ENCODE measurements around the gene SEL1L.

Gene SEL1L

DNA sequence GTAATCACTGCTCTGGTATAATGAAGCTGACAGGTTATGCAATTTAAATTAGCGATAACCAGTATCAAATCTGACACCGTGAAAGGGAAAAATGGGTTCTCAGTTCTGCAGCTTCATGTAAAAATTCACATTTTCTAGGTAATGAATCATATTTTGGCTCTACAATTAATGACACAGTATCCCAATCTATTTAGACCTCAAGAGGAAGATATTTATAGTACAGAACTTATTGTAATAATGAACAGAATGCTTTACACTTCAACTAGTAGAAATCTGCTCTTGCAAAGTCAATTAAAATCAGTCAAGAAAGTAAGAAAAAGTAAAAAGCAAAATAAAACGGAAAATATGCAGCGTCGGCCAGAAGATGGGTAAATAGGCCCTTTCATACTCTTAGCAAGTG is 24.3 kb downstream of the SEL1L start:
- no peaks in the 10 kb centered on the region for H3K9me3 ChIP-seq (ENCODE audit: control insufficient read depth in 1 of 2, low read length in 2 of 2)
- H3K27ac ChIP-seq (ENCODE audit: low read length): no peak overlapping the region
- peaks cover 15 to 31% of the 10 kb centered on the region in 2 donors for H3K36me3 ChIP-seq (ENCODE audit: control insufficient read depth in 1 of 2, insufficient read depth in 2 of 2, low read length in 2 of 2)
- H3K27me3 ChIP-seq (ENCODE audit: low read depth, low read length): no peaks in the 10 kb centered on the region
- H3K4me3 ChIP-seq (ENCODE audit: low read depth in 1 of 2, low read length in 2 of 2): no peak overlapping the region
- peaks cover 0 to 25% of the 10 kb centered on the region in 2 donors for H3K4me1 ChIP-seq (ENCODE audit: control insufficient read depth in 1 of 2, insufficient read depth in 2 of 2, low read length in 2 of 2)

DNA sequence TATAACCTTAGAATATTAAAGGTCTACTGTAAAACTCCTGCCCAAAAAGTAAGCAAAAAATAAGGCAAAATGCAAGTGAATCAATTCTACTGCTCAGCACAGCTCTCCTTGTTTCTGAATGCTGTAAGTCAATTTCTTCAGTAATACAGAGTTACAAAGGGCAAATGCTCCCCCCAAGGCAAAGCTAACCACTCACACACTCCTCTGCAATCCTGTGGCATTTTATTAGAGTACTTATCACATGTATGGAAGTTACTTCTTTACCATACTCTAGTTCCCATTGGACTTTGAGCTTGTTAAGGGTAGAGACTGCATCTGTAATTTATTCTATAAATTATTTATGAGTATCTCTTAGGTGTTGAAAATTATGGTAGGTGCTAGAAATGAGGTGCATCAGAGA is 27.2 kb downstream of the SEL1L start:
- Histone ChIP-seq H3K4me1 (ENCODE audit: control insufficient read depth in 1 of 2, insufficient read depth in 2 of 2, low read length in 2 of 2) (peaks cover 0 to 22% of the 10 kb centered on the region in 2 donors), H3K4me3 (ENCODE audit: low read depth in 1 of 2, low read length in 2 of 2) (no peak overlapping the region), H3K36me3 (ENCODE audit: control insufficient read depth in 1 of 2, insufficient read depth in 2 of 2, low read length in 2 of 2) (peaks cover 31 to 42% of the 10 kb centered on the region in 2 donors), H3K9me3 (ENCODE audit: control insufficient read depth in 1 of 2, low read length in 2 of 2) (no peaks in the 10 kb centered on the region), H3K27me3 (ENCODE audit: low read depth, low read length) (no peaks in the 10 kb centered on the region), H3K27ac (ENCODE audit: low read length) (no peak overlapping the region)

DNA sequence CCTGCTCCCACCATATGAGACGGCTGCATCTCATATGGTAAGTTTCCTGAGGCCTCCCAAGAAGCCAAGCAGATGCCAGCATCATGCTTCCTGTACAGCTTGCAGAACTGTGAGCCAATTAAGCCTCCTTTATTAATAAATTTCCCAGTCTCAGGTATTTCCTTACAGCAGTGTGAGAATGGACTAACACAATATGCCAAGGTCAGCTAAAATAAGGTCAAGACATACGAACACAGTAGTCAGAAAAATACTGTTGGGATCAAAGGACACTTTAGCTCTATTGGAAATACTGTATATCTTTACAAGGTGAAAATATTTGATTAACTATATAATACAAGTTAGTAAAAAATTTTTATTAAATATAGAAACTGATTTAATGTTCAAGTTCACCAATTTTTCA is 28.8 kb downstream of the SEL1L start:
- Histone ChIP-seq H3K4me1 (ENCODE audit: control insufficient read depth in 1 of 2, insufficient read depth in 2 of 2, low read length in 2 of 2) (peaks cover 0 to 10% of the 10 kb centered on the region in 2 donors), H3K27me3 (ENCODE audit: low read depth, low read length) (no peaks in the 10 kb centered on the region), H3K9me3 (ENCODE audit: control insufficient read depth in 1 of 2, low read length in 2 of 2) (no peaks in the 10 kb centered on the region), H3K36me3 (ENCODE audit: control insufficient read depth in 1 of 2, insufficient read depth in 2 of 2, low read length in 2 of 2) (peaks cover 42 to 55% of the 10 kb centered on the region in 2 donors), H3K27ac (ENCODE audit: low read length) (no peak overlapping the region), H3K4me3 (ENCODE audit: low read depth in 1 of 2, low read length in 2 of 2) (no peak overlapping the region)

DNA sequence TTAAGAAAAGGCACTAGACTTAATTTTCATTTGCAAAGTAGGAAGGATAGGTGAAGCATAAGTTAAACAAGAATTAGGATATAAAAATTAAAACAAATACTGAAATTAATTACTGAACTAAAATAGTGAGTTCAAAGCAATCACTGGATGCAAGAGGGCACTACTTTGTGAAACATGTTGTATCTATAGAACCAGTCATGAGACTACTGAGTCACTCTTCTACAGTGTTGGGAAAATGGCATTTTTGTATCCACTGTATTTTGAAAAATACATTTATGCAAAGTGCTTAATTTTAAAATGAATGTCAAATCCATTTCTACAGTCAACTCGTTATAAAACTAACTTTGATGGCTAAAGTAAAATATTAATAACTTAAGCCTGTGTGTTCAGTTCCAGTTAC is 47.9 kb downstream of the SEL1L start:
- Histone ChIP-seq H3K4me3 (ENCODE audit: low read depth in 1 of 2, low read length in 2 of 2) (no peak overlapping the region), H3K27ac (ENCODE audit: low read length) (no peak overlapping the region), H3K4me1 (ENCODE audit: control insufficient read depth in 1 of 2, insufficient read depth in 2 of 2, low read length in 2 of 2) (no peaks in the 10 kb centered on the region), H3K9me3 (ENCODE audit: control insufficient read depth in 1 of 2, low read length in 2 of 2) (no peaks in the 10 kb centered on the region), H3K36me3 (ENCODE audit: control insufficient read depth in 1 of 2, insufficient read depth in 2 of 2, low read length in 2 of 2) (peaks cover 69 to 72% of the 10 kb centered on the region in 2 donors), H3K27me3 (ENCODE audit: low read depth, low read length) (no peaks in the 10 kb centered on the region)

DNA sequence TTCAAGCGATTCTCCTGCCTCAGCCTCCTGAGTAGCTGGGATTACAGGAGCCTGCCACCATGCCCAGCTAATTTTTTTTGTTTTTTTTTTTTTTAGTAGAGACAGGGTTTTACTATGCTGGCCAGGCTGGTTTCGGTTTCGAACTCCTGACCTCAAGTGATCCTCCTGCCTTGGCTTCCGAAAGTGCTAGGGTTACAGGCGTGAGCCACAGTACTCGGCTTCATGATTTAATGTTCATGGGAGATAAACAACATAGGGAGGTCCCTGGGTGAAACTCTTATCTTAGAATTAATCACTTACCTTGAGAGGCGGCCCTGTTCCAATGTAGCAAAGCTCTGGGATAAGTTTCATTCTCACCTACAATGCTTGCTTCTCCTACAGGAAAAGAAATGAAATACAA is 48.3 kb downstream of the SEL1L start:
- no peak overlapping the region for H3K27ac ChIP-seq (ENCODE audit: low read length)

DNA sequence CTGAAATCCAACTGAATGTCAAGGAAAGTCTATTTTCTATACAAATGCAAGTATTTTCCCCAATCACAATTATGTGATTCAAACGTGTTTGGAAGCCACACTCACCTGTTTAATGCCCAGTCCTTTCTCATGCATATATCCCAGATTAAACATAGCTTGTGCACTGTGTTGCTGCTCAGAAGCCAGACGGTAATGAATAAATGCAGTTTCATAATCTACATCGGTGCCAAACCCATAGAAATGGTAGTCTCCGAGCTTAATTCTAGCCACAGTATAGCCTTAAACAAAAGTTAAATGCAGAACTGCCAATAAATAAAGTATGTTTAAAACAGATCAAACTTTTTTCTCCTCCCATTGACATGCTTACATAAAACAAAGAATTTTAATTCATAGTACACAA is 49.5 kb downstream of the SEL1L start:
- Histone ChIP-seq H3K27me3 (ENCODE audit: low read depth, low read length) (no peaks in the 10 kb centered on the region), H3K4me1 (ENCODE audit: control insufficient read depth in 1 of 2, insufficient read depth in 2 of 2, low read length in 2 of 2) (no peaks in the 10 kb centered on the region), H3K27ac (ENCODE audit: low read length) (no peak overlapping the region), H3K36me3 (ENCODE audit: control insufficient read depth in 1 of 2, insufficient read depth in 2 of 2, low read length in 2 of 2) (peaks cover 72% of the 10 kb centered on the region in 2 donors), H3K9me3 (ENCODE audit: control insufficient read depth in 1 of 2, low read length in 2 of 2) (no peaks in the 10 kb centered on the region), H3K4me3 (ENCODE audit: low read depth in 1 of 2, low read length in 2 of 2) (no peak overlapping the region)

More for the DNA sequence above, 48.3 kb downstream of the SEL1L start:
- Histone ChIP-seq H3K4me1 (ENCODE audit: control insufficient read depth in 1 of 2, insufficient read depth in 2 of 2, low read length in 2 of 2) (no peaks in the 10 kb centered on the region), H3K9me3 (ENCODE audit: control insufficient read depth in 1 of 2, low read length in 2 of 2) (no peaks in the 10 kb centered on the region), H3K36me3 (ENCODE audit: control insufficient read depth in 1 of 2, insufficient read depth in 2 of 2, low read length in 2 of 2) (peaks cover 73% of the 10 kb centered on the region in 2 donors), H3K4me3 (ENCODE audit: low read depth in 1 of 2, low read length in 2 of 2) (no peak overlapping the region), H3K27me3 (ENCODE audit: low read depth, low read length) (no peaks in the 10 kb centered on the region)

DNA sequence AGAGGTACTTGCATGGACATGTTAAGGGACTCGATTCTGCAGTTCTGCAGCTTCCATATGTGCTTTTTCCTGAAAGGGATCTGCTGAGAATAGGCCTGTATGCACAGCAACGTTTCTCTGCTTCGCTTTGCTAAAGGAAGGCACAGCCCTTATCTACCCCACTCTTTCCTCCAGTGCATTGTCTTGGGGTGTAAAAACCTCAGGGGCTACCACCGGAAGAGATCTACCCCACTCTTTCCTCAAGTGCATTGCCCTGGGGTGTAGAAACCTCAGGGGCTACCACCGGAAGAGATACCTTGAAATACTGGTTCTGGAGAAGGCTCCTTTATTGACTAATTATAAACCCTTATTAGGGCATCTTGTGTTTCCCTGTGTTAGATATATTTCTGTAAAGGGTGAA is 52.9 kb downstream of the SEL1L start:
- H3K36me3 ChIP-seq (ENCODE audit: control insufficient read depth in 1 of 2, insufficient read depth in 2 of 2, low read length in 2 of 2): peaks cover 63 to 66% of the 10 kb centered on the region in 2 donors
- H3K9me3 ChIP-seq (ENCODE audit: control insufficient read depth in 1 of 2, low read length in 2 of 2): no peaks in the 10 kb centered on the region

DNA sequence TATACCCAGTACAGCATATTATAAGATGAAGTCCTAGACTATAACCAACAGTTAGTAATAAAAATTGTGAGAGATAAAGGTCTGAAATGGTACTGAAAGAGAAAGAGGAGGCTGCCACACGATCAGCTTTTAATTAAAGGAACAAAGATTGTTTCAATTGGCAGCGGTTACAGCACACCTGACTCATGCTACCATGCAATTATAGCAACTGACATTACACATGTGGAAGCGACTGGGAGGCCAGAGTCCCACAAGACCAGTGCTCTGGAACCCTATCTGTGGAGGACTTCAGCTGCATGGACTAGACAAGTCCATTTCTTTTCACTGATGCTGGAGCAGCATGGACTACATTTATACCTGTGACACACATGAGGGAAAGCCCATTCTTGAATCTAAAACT is 55.2 kb downstream of the SEL1L start:
- no peak overlapping the region for H3K27ac ChIP-seq (ENCODE audit: low read length)
- H3K4me1 ChIP-seq (ENCODE audit: control insufficient read depth in 1 of 2, insufficient read depth in 2 of 2, low read length in 2 of 2): no peaks in the 10 kb centered on the region
- H3K27me3 ChIP-seq (ENCODE audit: low read depth, low read length): no peaks in the 10 kb centered on the region
- H3K4me3 ChIP-seq (ENCODE audit: low read depth in 1 of 2, low read length in 2 of 2): no peak overlapping the region
- H3K36me3 ChIP-seq (ENCODE audit: control insufficient read depth in 1 of 2, insufficient read depth in 2 of 2, low read length in 2 of 2): peaks cover 46 to 49% of the 10 kb centered on the region in 2 donors
- no peaks in the 10 kb centered on the region for H3K9me3 ChIP-seq (ENCODE audit: control insufficient read depth in 1 of 2, low read length in 2 of 2)

More for the DNA sequence above, 52.9 kb downstream of the SEL1L start:
- no peaks in the 10 kb centered on the region for H3K27me3 ChIP-seq (ENCODE audit: low read depth, low read length)
- no peak overlapping the region for H3K27ac ChIP-seq (ENCODE audit: low read length)
- no peaks in the 10 kb centered on the region for H3K4me1 ChIP-seq (ENCODE audit: control insufficient read depth in 1 of 2, insufficient read depth in 2 of 2, low read length in 2 of 2)
- H3K4me3 ChIP-seq (ENCODE audit: low read depth in 1 of 2, low read length in 2 of 2): no peak overlapping the region

DNA sequence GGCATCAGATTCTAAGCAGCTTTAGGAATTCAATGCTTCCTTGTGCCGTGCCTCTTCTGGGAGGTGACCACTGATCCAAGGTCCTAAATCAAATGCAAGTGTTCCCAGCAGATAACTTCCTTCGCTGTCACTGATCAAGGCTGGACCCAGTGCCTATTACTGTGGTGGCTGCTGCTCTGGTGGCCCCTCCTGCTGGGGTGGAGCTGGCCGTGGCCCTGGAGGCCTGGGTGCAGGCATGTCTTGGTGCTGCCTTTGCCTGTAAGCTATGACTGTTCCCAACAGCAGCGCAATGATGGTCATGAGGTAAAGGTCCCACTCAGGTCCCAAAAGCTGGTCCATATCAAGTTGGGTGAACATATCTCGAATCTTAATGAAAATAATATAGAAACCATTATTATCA is 56.8 kb downstream of the SEL1L start:
- H3K36me3 ChIP-seq (ENCODE audit: control insufficient read depth in 1 of 2, insufficient read depth in 2 of 2, low read length in 2 of 2): peaks cover 42 to 43% of the 10 kb centered on the region in 2 donors
- no peak overlapping the region for H3K4me3 ChIP-seq (ENCODE audit: low read depth in 1 of 2, low read length in 2 of 2)
- no peaks in the 10 kb centered on the region for H3K4me1 ChIP-seq (ENCODE audit: control insufficient read depth in 1 of 2, insufficient read depth in 2 of 2, low read length in 2 of 2)
- no peaks in the 10 kb centered on the region for H3K27me3 ChIP-seq (ENCODE audit: low read depth, low read length)
- H3K27ac ChIP-seq (ENCODE audit: low read length): no peak overlapping the region
- H3K9me3 ChIP-seq (ENCODE audit: control insufficient read depth in 1 of 2, low read length in 2 of 2): no peaks in the 10 kb centered on the region

DNA sequence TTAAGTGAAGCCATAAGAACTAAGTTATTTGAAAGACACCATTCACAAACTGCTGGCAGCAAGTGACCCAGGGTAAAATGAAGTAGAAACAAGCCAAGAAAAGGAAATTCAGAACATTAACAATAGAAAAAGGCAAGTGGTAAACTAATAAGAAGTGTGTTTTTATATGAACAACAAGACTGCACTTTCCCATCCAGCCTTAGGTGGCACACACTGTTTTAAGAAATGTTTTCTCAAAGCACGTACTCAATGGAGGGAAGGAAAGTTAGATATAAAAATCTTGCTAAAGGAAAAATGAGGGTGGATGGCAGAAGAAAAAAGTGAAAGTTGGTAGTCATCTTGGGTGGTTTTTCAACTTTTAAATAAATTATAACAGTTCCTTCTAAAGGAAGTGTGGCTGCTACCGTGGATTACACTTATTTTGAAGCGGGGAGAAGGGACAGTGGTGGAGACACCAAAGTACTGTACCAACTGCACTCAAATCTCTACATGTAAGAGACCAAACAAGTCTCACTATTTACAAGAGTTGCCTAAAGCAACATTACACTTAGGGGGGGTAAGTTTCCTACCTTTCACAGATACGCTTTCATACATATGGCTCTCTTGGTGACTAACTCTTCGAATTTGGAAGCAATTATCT is 58.8 kb downstream of the SEL1L start:
- no peak overlapping the region for H3K4me3 ChIP-seq (ENCODE audit: low read depth in 1 of 2, low read length in 2 of 2)
- no peaks in the 10 kb centered on the region for H3K27me3 ChIP-seq (ENCODE audit: low read depth, low read length)
- peaks cover 30 to 34% of the 10 kb centered on the region in 2 donors for H3K36me3 ChIP-seq (ENCODE audit: control insufficient read depth in 1 of 2, insufficient read depth in 2 of 2, low read length in 2 of 2)
- H3K9me3 ChIP-seq (ENCODE audit: control insufficient read depth in 1 of 2, low read length in 2 of 2): no peaks in the 10 kb centered on the region
- H3K4me1 ChIP-seq (ENCODE audit: control insufficient read depth in 1 of 2, insufficient read depth in 2 of 2, low read length in 2 of 2): no peaks in the 10 kb centered on the region
- no peak overlapping the region for H3K27ac ChIP-seq (ENCODE audit: low read length)

DNA sequence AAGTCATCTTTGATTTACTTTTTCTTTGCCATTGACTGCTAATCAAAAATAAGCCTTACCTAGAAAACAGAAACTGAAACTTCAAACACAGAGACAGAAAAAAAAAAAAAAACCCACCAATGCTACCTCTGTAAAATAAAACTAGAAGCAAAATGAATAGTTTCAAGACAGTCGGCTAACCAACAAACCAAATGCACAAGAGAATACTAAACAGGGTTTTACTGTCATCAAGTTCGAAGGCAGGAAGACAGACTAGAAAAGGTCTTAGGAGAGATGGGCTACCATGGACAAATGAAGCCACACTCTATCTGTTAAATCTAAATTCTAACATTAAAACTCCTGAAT is 59.5 kb downstream of the SEL1L start:
- Histone ChIP-seq H3K27ac (ENCODE audit: low read length) (no peak overlapping the region), H3K27me3 (ENCODE audit: low read depth, low read length) (no peaks in the 10 kb centered on the region), H3K9me3 (ENCODE audit: control insufficient read depth in 1 of 2, low read length in 2 of 2) (no peaks in the 10 kb centered on the region), H3K4me3 (ENCODE audit: low read depth in 1 of 2, low read length in 2 of 2) (no peak overlapping the region), H3K4me1 (ENCODE audit: control insufficient read depth in 1 of 2, insufficient read depth in 2 of 2, low read length in 2 of 2) (no peaks in the 10 kb centered on the region), H3K36me3 (ENCODE audit: control insufficient read depth in 1 of 2, insufficient read depth in 2 of 2, low read length in 2 of 2) (peaks cover 23 to 28% of the 10 kb centered on the region in 2 donors)

DNA sequence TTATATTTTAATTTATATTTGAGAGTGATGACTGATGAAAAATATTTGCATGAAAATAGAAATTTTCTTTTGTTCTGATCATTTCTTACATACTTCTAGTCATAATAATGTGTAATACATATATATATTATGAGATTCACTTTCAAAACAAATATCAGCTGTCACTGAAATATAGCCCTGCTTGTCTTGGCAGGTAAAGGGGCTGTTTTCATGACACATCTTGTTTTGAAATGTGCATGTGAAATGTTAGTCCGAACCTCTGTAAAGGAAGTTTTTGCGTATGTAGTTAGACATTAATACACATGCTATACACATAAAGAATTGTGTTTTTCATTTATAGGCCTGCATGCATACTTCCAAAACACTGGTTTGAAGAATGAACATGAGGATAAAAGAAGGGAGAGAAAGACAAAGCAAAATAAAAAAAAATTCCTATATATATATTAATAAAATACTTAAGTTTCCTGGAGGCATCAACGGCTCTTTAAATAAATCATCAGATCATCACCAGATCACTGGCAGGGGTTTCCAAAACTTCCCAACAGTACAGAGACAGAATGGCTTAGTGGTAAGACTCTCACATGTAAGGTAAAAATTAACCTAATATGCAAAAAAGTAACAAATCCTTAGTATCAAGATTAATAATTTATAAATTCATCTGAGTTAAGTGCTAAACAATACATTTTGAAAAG is 60.1 kb downstream of the SEL1L start:
- Histone ChIP-seq H3K27me3 (ENCODE audit: low read depth, low read length) (no peaks in the 10 kb centered on the region), H3K9me3 (ENCODE audit: control insufficient read depth in 1 of 2, low read length in 2 of 2) (no peaks in the 10 kb centered on the region), H3K27ac (ENCODE audit: low read length) (no peak overlapping the region), H3K4me3 (ENCODE audit: low read depth in 1 of 2, low read length in 2 of 2) (no peak overlapping the region), H3K4me1 (ENCODE audit: control insufficient read depth in 1 of 2, insufficient read depth in 2 of 2, low read length in 2 of 2) (no peaks in the 10 kb centered on the region), H3K36me3 (ENCODE audit: control insufficient read depth in 1 of 2, insufficient read depth in 2 of 2, low read length in 2 of 2) (peaks cover 18 to 22% of the 10 kb centered on the region in 2 donors)

Data from muscle layer of duodenum (tissue), 2 donors.